GM19035 (cell line): ENCODE data around the gene PLIN3.
"Not testable (repeated sequence)": the region's sequence is repeated elsewhere in the genome, so short reads cannot be mapped to it uniquely, and the experiment has no call there.

Experiments used
- ATAC-seq: cut with Tn5 transposase; IDR thresholded peaks from one replicate; pipeline ENCODE4 v1.9.1; 2021; ENCODE audit not compliant: unreplicated experiment

Gene PLIN3, protein sequence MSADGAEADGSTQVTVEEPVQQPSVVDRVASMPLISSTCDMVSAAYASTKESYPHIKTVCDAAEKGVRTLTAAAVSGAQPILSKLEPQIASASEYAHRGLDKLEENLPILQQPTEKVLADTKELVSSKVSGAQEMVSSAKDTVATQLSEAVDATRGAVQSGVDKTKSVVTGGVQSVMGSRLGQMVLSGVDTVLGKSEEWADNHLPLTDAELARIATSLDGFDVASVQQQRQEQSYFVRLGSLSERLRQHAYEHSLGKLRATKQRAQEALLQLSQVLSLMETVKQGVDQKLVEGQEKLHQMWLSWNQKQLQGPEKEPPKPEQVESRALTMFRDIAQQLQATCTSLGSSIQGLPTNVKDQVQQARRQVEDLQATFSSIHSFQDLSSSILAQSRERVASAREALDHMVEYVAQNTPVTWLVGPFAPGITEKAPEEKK

GRCh38 chr19:4867534-4868285, at the start of gene PLIN3:
TSS of gene PLIN3 (minus strand) at chr19:4867667. CDS start at chr19:4861394, 6,273 bp downstream.
- ATAC-seq: peak; percentile 75

DNA sequence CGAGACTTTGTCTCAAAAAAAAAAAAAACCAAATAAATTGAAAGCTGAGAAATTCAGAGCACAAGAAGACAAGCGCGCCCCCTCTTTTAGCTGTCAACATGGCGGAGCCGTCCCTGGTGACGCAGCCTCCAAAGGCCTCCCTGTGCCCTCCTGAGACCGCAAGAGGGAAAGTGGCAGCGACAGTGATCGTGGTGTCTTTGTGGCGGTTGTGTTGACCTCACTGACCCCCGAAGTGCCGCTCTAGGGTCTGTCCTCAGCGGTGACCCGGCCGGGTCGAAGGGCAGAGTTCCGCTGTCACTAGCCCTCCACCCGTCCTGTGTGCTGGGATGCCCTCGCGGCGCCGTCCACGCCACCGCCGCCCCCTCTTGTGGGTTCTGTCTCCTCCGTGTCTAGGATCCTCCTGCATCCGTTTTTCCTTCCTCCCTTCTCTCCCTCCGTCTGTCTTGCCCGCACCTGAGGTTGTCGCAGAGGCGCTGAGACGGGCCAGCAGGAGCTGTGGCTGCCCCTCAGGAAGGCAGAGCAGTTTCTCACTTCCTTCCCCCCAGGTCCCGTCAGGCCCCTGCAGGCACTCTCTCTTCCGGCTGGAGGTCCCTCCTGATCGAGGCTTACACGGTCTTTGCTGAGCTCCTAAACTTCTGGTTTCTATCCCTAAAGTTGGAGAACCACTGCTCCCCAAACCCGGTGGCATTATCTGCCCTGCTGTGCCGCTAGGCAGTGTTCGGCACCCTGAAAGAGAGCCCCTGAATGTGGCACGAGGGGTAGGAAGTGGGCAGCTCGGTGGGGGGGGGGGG, 49.0 kb upstream of the PLIN3 start:
- ATAC-seq: no peak

GRCh38 chr19:4914736-4915501, 47.5 kb upstream of the PLIN3 start:
- no peak for ATAC-seq

GRCh38 chr19:4913996-4914735, 46.7 kb upstream of the PLIN3 start:
- no peak for ATAC-seq

GRCh38 chr19:4911786-4912672, 44.6 kb upstream of the PLIN3 start:
- no peak for ATAC-seq

DNA sequence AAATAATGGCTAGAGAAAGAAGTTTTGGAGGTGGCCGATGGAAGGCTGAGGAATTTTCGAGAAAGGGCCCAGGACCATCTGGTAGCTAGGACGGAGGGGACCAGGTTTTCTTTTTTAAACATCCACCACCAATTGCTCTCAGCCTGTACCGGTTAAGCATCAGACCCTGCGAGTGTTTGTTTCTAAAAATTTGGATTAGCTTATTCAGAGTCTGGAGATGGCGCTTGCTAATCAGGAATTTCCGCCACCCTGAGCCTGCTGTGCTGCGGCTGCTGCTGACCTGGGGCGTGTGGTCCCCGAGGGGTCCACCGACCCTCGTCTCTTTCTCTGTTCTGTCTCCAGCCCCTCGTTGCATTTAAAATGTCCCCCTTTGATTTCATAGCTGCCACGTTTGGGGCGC, 43.8 kb upstream of the PLIN3 start:
- ATAC-seq: no peak

DNA sequence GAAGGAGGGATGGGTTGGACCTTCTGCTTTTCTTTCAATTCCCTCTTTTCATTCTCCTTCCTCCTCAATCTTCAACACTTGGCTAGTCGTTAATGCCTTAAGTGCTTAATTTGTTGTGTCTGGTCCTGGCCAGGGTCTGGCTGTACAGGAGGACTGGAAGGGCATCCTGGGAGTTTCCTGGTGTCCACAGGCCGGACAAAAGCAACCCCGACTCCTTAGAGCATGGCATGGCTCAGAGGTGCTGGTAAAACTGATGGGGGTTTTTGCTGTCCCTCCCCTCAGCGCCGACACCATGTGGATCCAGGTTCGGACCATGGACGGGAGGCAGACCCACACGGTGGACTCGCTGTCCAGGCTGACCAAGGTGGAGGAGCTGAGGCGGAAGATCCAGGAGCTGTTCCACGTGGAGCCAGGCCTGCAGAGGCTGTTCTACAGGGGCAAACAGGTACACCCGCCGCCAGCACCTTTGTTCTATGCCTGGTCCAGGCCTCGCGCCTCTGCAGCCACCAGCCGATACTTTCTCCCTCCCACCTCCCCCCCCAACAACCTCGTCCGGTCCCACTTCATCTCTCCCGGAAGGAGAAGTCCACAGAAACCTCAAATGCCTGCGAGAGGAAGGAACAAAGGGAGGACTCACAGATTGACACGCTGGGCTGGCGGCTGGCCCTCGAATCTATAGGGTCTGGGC, 43.3 kb upstream of the PLIN3 start:
- ATAC-seq: no peak

DNA sequence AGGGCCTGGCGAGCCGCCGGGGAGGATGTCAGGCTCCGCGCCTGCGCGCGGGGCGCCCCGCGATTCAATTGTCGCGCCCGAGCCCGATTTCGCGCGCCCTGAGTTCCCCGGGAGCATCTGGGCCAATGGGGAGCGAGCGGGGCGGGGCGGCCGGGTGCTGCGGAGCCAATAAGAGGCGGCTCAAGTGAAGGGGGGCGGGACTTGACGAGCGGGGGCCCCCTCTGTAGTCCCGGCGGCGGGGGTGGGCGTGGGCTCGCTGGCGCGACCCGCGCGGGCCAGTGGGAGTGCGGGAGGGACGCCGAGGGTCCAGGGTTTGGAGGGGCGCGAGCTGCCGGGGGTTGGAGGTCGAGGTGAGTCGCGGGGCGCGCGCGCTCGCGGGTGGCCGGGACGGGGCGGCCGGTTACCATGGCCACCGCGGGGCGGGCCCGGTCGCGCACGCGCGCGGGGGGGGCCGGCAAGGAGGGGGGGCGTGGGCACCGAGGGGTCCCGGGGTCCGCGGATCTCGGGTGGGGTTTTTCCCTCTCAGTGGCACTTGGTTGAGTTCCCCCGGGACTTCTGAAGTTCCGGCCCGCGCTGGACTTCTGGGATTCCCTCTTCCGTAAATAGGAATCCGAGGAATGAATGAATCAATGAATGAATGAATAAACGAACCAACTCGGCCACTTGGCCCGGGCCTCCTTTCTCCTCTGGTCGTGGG, 42.6 kb upstream of the PLIN3 start:
- ATAC-seq: peak; percentile 78

GRCh38 chr19:4909156-4909896, 41.9 kb upstream of the PLIN3 start, which contains the start of gene UHRF1:
TSS of gene UHRF1 (plus strand) at chr19:4909501. CDS start at chr19:4910886, 1,385 bp downstream.
- peak; percentile 19 for ATAC-seq

DNA sequence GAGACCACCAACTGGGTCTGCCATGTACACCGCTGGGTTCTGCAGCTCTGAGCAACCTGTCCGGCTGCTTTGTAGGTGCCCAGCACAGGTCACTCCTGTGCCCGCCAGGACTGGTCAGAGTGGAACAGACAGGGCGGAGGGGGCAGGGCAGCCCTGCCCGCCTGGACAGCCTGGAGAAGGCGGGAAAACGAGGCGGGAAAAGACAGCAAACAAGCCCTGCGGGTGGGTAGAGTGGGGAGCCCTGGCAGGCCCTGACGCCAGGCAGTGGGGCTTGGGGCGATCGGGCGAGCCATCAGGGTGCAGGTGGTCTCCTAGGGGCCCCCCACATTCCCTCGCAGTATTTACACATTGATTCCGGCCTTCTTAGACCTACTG, 41.3 kb upstream of the PLIN3 start:
- ATAC-seq: no peak

GRCh38 chr19:4908360-4908759, 40.9 kb upstream of the PLIN3 start:
- no peak for ATAC-seq

- ATAC-seq: no peak
Measured at GRCh38 chr19:4906963-4907362, 39.5 kb upstream of the PLIN3 start.

GRCh38 chr19:4904481-4904880, 37.0 kb upstream of the PLIN3 start:
- no peak for ATAC-seq

DNA sequence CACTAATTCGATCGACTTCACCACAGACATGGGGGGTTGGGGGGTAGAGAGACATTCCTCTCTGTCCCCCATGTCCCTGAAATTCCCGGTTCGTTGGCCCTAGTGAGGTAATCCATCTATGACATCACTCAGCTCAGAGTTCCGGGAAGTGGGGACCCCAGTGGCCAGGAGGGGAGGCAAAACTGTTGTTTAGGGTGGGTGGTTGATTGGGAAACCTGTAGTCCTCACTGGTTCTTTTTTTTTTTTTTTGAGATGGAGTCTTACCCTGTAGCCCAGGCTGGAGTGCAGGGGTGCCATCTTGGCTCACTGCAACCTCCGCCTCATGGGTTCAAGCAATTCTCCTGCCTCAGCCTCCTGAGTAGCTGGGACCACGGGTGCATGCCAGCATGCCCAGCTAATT, 35.3 kb upstream of the PLIN3 start, which contains the start of gene ARRDC5:
Gene ARRDC5, minus strand, starts transcription at position 101 of the 400 bp plus-strand sequence. Its CDS starts 71 bp downstream, at position 30.
- ATAC-seq: no peak

DNA sequence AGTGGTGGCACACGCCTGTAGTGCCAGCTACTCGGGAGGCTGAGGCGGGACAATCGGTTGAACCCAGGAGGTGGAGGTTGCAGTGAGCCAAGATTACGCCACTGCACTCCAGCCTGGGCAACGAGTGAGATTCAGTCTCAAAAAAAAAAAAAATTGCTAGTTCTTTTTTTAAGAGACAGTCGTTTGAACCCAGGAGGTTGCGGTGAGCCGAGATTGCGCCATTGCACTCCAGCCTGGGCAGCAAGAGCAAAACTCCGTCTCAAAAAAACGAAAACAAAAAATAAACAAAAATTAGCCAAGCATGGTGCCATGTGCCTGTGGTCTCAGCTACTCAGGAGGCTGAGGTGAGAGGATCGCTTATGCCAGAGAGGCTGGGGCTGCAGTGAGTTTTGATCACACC, 33.4 kb upstream of the PLIN3 start:
- not testable (repeated sequence) for ATAC-seq

GRCh38 chr19:4897146-4897545, 29.7 kb upstream of the PLIN3 start:
- ATAC-seq: no peak

- no peak for ATAC-seq
Measured at GRCh38 chr19:4896372-4896771, 28.9 kb upstream of the PLIN3 start.
